GM06990 (cell line): ENCODE data around the gene FGF19.

Experiments used
- DNase-seq: peaks from one replicate; pipeline ENCODE4 v3.0.0-alpha.2; 2011; ENCODE audit not compliant: insufficient read length; ENCODE audit errors: extremely low read depth
- H3K27me3 ChIP-seq: replicated peaks from 2 replicates; pipeline ENCODE4 v1.6.0; 2011; ENCODE audit warnings: low read length; ENCODE audit not compliant: control insufficient read depth, insufficient read depth
- H3K36me3 ChIP-seq: 2 replicates; pipeline ENCODE4 v1.5.1; 2011; ENCODE audit warnings: low read length; ENCODE audit not compliant: control insufficient read depth, insufficient read depth
- H3K4me3 ChIP-seq: replicated peaks from 2 replicates; pipeline ENCODE4 v1.5.1; 2011; ENCODE audit warnings: low read depth, mild to moderate bottlenecking, control low read depth, low read length
- CTCF ChIP-seq: IDR thresholded peaks from 2 replicates; pipeline ENCODE4 v1.5.1; 2011; ENCODE audit warnings: low read length, control low read depth, mild to moderate bottlenecking, inconsistent platforms; ENCODE audit not compliant: insufficient read depth, poor library complexity, severe bottlenecking

FGF19 gene

GRCh38 chr11:69657456-69657910 lies 46.3 kb downstream of the FGF19 start:
- no peak for DNase-seq
- no peak for TF ChIP-seq CTCF
- Histone ChIP-seq H3K36me3 (no peaks in the 10 kb centered on the region), H3K27me3 (no peaks in the 10 kb centered on the region), H3K4me3 (no peak overlapping the region)

DNA sequence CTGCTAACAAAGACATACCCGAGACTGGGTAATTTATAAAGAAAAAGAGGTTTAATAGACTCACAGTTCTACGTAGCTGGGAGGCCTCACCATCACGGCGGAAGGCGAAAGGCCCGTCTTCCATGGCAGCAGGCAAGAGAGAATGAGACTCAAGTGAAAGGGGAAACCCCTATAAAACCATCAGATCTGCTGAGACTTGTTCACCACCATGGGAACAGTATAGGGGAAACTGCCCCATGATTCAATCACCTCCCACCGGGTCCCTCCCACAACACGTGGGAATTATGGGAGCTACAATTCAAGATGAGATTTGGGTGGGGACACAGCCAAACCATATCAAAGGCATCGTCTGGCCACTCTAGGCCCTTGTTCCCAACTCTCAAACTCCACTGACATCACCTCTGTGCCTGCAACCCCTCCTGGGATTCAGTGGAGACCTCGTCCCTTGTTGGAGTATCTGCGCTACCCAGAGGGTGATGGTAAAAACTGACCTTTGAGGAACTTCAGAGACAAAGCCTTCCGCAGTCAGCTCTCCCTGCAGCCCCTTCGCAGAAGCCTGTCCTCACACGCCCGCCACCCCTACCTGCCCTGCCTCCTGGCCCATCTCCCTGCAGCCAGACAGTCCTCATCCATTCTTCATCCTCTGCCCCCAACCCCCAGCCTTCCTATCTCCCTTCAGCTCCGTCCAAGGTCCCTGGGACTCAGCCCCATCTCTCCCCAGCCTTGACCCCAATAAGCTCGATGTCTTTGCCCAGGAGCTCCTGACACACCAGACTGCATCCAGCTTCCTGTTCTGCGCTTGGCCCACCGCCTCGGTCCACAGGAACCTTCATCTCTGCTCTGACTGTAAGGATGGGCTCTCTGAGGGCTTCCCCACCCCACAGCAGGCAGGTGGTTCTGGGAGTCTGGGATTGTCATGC lies 47.0 kb downstream of the FGF19 start:
- H3K27me3 ChIP-seq = no peaks in the 10 kb centered on the region
- H3K4me3 ChIP-seq = no peak overlapping the region
- H3K36me3 ChIP-seq = no peaks in the 10 kb centered on the region
- DNase-seq = no peak
- TF ChIP-seq CTCF = no peak

DNA sequence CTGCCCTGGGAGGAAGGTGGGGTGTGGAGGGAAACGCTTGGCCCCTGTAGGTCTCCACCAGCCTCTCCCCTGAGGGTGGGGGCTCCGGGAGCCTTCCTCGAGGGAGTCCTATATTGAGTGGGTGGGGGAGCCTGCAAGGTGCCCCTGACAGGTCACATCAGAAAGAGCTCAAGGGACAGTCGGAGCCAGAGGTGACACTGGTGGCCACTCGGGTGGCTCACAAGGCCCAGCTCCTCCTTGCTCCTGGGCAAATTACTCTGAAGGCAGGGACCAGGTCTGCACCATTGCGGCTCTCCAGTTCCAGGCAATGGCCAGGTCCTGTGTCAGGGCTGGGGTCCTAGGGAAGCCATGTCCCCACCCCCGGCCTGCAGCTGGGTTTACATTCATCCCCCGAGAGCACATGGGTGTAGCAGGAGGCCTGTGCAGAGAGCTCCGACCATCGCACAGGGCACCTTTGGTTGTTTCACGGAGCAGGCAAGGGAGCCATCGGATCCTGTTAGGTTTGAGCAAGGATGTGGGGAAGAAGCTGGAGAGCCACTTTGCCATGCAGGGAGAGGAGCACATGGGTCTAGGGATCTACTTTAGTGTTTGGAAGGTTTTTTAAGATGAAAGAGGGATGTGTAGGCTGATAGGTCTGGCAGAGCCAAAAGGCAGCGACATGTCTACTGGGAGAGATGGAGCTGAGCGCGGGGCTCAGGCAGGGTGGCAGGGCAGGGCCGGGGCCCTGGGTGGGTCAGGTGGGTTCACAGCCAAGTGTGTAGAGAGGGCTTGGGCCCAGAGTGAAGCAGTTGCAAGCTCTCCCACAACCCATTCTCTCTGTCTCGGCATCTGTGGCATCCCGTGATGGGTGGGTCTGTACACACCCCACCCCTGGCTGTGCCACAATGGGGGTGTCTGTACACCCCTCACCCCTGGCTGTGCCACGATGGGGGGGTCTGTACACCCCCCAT lies 48.1 kb downstream of the FGF19 start:
- Histone ChIP-seq H3K4me3 (no peak overlapping the region), H3K27me3 (no peaks in the 10 kb centered on the region), H3K36me3 (no peaks in the 10 kb centered on the region)
- no peak for TF ChIP-seq CTCF
- no peak for DNase-seq

GRCh38 chr11:69654660-69655478 lies 49.0 kb downstream of the FGF19 start:
- no peak overlapping the region for H3K4me3 ChIP-seq
- no peaks in the 10 kb centered on the region for H3K36me3 ChIP-seq
- DNase-seq = no peak
- no peak for TF ChIP-seq CTCF
- H3K27me3 ChIP-seq = no peaks in the 10 kb centered on the region

GRCh38 chr11:69654001-69654659 lies 49.7 kb downstream of the FGF19 start:
- no peak for DNase-seq
- Histone ChIP-seq H3K4me3 (no peak overlapping the region), H3K36me3 (no peaks in the 10 kb centered on the region), H3K27me3 (no peaks in the 10 kb centered on the region)
- TF ChIP-seq CTCF = no peak
